RWPE1 (cell line): ENCODE data around the gene SOX9.
"Not testable (repeated sequence)": the region's sequence is repeated elsewhere in the genome, so short reads cannot be mapped to it uniquely, and the experiment has no call there.

Experiments
- CTCF ChIA-PET: fragments of 350-600 bp; sonication (Branson Sonifier 250); formaldehyde crosslinking; extraction: SDS; loops from one replicate; lab custom pipeline; 2021; lab: Yijun Ruan, JAX
- POLR2A ChIA-PET: fragments of 400-600 bp; formaldehyde crosslinking; extraction: SDS; loops from one replicate; lab custom pipeline; 2020; ENCODE audit warnings: antibody characterized with exemption; ENCODE audit not compliant: low non-redundant PET; lab: Yijun Ruan, JAX
- DNase-seq: peaks from one replicate; pipeline ENCODE4 v3.0.0; 2012; ENCODE audit warnings: low spot score
- H3K27ac ChIP-seq: fragments of 450-650 bp; 2 replicates; pipeline ENCODE4 v1.5.1; 2017
- TF ChIP-seq, protein P1 (sequence below): fragments of 450-650 bp; conservative IDR thresholded peaks from 2 replicates; pipeline ENCODE4 v1.5.1; 2017; ENCODE audit warnings: low read depth, mild to moderate bottlenecking

Gene SOX9

DNA sequence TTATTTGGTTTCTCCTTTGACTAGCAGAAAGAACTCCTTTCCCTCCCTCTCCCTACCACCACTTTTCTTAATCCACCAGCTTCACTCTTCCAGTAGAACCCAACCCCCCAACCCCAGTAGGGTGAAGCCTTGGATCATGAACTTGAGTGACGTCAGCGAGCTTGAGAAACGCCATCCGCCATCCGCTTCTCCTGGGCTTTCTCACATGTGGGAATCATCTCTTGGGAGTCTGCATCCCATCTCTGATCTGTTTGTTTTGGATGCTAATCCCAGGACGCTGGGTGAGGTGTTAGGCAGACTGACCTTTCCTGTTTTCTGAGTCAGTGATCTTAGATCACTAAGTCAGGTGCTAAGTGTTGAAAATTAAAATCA is 16.0 kb upstream of the SOX9 start:
- TF ChIP-seq, protein P1, sequence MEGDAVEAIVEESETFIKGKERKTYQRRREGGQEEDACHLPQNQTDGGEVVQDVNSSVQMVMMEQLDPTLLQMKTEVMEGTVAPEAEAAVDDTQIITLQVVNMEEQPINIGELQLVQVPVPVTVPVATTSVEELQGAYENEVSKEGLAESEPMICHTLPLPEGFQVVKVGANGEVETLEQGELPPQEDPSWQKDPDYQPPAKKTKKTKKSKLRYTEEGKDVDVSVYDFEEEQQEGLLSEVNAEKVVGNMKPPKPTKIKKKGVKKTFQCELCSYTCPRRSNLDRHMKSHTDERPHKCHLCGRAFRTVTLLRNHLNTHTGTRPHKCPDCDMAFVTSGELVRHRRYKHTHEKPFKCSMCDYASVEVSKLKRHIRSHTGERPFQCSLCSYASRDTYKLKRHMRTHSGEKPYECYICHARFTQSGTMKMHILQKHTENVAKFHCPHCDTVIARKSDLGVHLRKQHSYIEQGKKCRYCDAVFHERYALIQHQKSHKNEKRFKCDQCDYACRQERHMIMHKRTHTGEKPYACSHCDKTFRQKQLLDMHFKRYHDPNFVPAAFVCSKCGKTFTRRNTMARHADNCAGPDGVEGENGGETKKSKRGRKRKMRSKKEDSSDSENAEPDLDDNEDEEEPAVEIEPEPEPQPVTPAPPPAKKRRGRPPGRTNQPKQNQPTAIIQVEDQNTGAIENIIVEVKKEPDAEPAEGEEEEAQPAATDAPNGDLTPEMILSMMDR: no peak
- H3K27ac ChIP-seq: no peak overlapping the region
- CTCF ChIA-PET: interaction anchor here (0.7 kb wide), 1 partner anchor 238 kb away, joined by 3 read pairs; no protein-coding TSS in a partner anchor
- DNase-seq: no peak
- POLR2A ChIA-PET: interaction anchor here (0.6 kb wide), 1 partner anchor 689 kb away, joined by 3 read pairs; no protein-coding TSS in a partner anchor

DNA sequence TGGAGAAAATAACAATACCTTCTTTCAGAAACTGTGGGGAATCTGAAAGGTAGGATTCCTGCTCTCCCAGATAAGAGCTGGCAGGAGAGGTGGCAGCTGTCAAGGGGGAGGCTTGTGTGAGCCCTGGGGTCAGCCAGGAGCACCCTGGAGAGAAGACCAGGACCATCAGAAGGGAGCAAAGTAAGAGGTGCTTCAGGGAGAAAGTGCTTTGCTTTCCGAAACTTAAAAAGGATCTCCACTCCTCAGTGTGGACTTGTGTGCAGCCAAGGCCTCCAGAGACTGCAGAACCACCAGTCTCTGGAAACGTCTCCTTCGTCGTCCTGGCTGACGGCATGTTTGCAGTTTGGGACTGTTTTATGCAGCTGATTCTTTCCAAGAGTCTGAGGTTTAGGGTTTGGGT is 13.7 kb upstream of the SOX9 start:
- H3K27ac ChIP-seq: no peak overlapping the region
- no peak for DNase-seq
- ChIA-PET POLR2A (no interaction called here), CTCF (interaction anchor here (0.8 kb wide), 1 partner anchor 562 kb away, joined by 4 read pairs; no protein-coding TSS in a partner anchor)
- TF ChIP-seq, protein P1: no peak

DNA sequence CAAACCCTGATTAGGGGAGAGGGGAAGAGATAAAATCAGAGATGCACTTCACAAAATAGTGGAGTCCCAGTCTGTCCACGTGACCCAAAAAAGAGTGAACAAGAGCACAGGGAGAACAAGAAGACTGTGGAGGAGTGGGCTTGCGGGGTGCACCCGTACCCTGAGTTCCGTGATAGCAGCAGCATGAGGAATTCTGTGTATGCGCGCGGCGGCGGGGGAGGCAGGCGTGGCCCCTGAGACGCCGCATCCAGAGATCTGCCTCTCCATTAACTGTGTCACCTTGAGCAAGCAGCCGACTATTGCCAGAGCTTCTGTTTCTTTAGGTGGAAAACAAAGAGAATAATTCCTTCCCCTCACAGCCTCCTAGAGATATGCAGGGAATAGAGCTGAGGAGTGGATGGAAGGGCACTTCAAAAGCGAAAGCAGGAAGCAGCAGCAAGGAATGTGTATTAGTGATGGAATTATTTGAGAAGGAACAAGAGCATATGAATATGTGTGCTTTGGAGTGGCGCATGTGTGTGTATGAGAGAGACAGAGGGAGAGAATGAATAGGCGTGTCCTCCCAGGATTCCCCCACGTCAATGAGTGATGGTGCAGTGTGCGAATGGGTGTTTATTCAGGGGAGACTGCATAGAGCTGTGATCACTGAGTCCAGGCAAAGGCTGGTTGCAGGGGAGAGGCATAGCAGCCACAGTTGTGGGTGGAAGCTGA is 10.4 kb upstream of the SOX9 start:
- TF ChIP-seq, protein P1: no peak
- DNase-seq: no peak
- H3K27ac ChIP-seq: no peak overlapping the region
- ChIA-PET CTCF (interaction anchor here (0.6 kb wide), 1 partner anchor 321 kb away, joined by 3 read pairs; no protein-coding TSS in a partner anchor), POLR2A (no interaction called here)

DNA sequence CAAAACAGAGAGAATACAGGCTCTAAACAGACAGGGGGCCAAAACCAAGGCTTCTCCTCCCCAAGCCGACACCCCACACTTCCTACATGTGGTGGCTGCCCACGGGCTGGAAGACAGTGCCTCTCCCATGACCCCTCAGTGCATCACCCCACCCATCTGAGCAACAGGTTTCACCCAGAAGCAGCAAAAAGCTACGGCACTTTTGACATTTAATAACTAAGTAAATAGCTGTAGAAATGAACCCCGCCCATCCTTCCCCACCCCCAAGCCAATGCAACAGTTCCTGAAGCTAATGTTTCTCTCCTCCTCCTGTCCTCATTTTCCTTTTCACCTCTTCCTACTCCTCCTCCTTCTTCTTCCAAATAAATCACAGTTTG is 9.9 kb upstream of the SOX9 start:
- TF ChIP-seq, protein P1: no peak
- DNase-seq: no peak
- ChIA-PET POLR2A (no interaction called here), CTCF (interaction anchor here (0.6 kb wide), 1 partner anchor 321 kb away, joined by 3 read pairs; no protein-coding TSS in a partner anchor)
- H3K27ac ChIP-seq: no peak overlapping the region

DNA sequence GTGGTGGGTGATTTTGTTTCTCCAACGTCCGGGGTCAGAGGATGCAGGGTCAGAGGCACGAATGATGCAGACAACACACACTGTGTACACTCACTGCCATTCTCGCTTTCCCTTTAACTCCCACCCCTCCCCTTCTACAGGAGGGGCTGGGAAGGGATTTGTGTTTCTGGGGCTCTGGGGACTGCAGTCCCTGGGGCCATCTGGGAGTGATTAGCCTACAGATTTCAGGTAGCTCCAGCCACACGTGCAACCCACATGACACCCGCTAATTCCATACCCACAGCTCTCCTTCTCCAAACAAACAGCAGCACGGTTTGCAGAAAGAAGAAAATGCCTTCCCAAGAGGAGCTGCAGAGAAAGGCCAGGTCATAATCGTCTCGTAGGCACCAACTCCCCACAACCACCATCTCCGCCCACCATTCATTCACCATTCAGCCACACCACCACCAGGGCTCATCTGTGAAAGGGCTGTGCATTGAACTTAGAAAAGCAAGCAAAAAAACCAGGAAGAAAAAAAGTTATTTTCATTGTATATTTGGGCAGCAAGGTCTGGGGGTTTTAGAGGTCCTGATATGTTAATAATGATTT is 9.4 kb upstream of the SOX9 start:
- CTCF ChIA-PET: interaction anchor here (0.6 to 0.7 kb wide), 2 partner anchors 320 to 474 kb away, joined by 3 read pairs; no protein-coding TSS in a partner anchor
- no peak overlapping the region for H3K27ac ChIP-seq
- TF ChIP-seq, protein P1: no peak
- DNase-seq: no peak
- POLR2A ChIA-PET: no interaction called here

DNA sequence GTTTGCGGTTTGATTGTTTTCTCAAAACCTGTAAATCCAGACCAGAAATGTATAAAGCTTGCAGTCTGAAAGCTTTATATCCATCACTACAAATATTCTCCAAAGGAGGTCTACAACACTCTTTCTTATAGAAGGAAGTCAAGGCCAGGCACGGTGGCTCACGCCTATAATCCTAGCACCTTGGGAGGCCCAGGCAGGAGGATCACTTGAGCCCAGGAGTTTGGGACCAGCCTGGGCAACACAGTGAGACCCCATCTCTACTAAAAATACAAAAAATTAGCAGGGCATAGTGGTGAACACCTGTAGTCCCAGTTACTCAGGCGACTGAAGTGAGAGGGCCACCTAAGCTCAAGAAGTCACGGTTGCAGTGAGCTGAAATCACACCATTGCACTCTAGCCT is 8.9 kb upstream of the SOX9 start:
- CTCF ChIA-PET: interaction anchor here (0.7 kb wide), 2 partner anchors 76 to 474 kb away, joined by 3 to 4 read pairs; no protein-coding TSS in a partner anchor
- H3K27ac ChIP-seq, POLR2A ChIA-PET, DNase-seq: not testable (repeated sequence)

DNA sequence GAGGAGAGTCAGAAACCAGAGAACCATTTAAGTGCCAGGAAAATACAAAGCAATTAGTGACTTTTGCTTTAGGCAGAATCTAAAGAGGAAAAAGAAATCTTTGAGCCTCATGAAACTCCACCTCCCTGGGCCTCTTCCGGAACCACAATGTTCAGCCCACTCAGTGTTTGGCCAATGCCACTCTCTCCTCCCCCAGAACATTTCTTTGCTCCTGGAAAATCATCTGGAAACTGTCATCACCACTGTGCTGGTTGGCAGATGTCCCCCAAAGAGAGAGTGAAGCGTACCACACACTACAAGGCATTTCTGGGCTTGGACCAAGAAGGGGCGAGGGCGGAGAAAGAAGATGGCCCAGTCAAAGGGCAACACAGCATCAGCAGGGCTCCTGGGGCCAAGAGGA is 7.1 kb upstream of the SOX9 start:
- TF ChIP-seq, protein P1: no peak
- ChIA-PET POLR2A (no interaction called here), CTCF (interaction anchor here (0.7 kb wide), 1 partner anchor 125 kb away, joined by 4 read pairs; no protein-coding TSS in a partner anchor)
- H3K27ac ChIP-seq: no peak overlapping the region
- DNase-seq: no peak
